ENCODE measurements around the gene SNAPIN.
"Not testable (repeated sequence)": the region's sequence is repeated elsewhere in the genome, so short reads cannot be mapped to it uniquely, and the experiment has no call there.

The SNAPIN gene

GRCh38 chr1:153670257-153670858, 11.9 kb downstream of the SNAPIN start:
- Histone ChIP-seq H3K27me3 (ENCODE audit: control insufficient read depth, insufficient read depth, low read length) (no peaks in the 10 kb centered on the region), H3K9me3 (ENCODE audit: control insufficient read depth, low read length) (no peaks in the 10 kb centered on the region), H3K4me1 (peaks cover 3% of the 10 kb centered on the region), H3K27ac (peak overlapping the region; percentile 53), H3K4me2 (ENCODE audit: low read length) (peak overlapping the region; percentile 98), H3K79me2 (peaks cover 6% of the 10 kb centered on the region), H3K9ac (no peak overlapping the region), H3K36me3 (ENCODE audit: control insufficient read depth, insufficient read depth, low read length) (no peaks in the 10 kb centered on the region), H3K4me3 (ENCODE audit: low read depth, low read length) (peak overlapping the region; percentile 95), H2AFZ (peak overlapping the region; percentile 75)
- TF ChIP-seq CTCF (IDR thresholded peaks at IDR 0.05) = no peak

GRCh38 chr1:153670859-153671627, 12.5 kb downstream of the SNAPIN start, which contains the start of gene ILF2:
Gene ILF2, minus strand, starts transcription at chr1:153670993. Its CDS starts 71 bp downstream, at chr1:153670922.
- no peaks in the 10 kb centered on the region for H3K27me3 ChIP-seq (ENCODE audit: control insufficient read depth, insufficient read depth, low read length)
- peaks cover 3% of the 10 kb centered on the region for H3K4me1 ChIP-seq
- no peak within 1 kb of the TSS for H3K9ac ChIP-seq
- H2AFZ ChIP-seq = peak within 1 kb of the TSS; percentile 75
- no peaks in the 10 kb centered on the region for H3K36me3 ChIP-seq (ENCODE audit: control insufficient read depth, insufficient read depth, low read length)
- peak; percentile 47 for TF ChIP-seq CTCF (IDR thresholded peaks at IDR 0.05)
- peak within 1 kb of the TSS; percentile 84 for H3K27ac ChIP-seq
- peaks cover 6% of the 10 kb centered on the region for H3K79me2 ChIP-seq
- H3K4me2 ChIP-seq (ENCODE audit: low read length) = peak within 1 kb of the TSS; percentile 98
- H3K4me3 ChIP-seq (ENCODE audit: low read depth, low read length) = peak within 1 kb of the TSS; percentile 95
- no peaks in the 10 kb centered on the region for H3K9me3 ChIP-seq (ENCODE audit: control insufficient read depth, low read length)

GRCh38 chr1:153671628-153672353, 13.3 kb downstream of the SNAPIN start:
- H3K9ac ChIP-seq; H3K27me3 ChIP-seq (ENCODE audit: control insufficient read depth, insufficient read depth, low read length); H3K4me1 ChIP-seq; H3K79me2 ChIP-seq; H3K36me3 ChIP-seq (ENCODE audit: control insufficient read depth, insufficient read depth, low read length); H3K9me3 ChIP-seq (ENCODE audit: control insufficient read depth, low read length): not testable (repeated sequence)
- Histone ChIP-seq H3K4me2 (ENCODE audit: low read length) (peak overlapping the region; percentile 64), H3K4me3 (ENCODE audit: low read depth, low read length) (peak overlapping the region; percentile 95), H2AFZ (peak overlapping the region; percentile 73), H3K27ac (peak overlapping the region; percentile 84)

- no peaks in the 10 kb centered on the region for H3K36me3 ChIP-seq (ENCODE audit: control insufficient read depth, insufficient read depth, low read length)
Measured at GRCh38 chr1:153673511-153673910, 15.0 kb downstream of the SNAPIN start.

More at GRCh38 chr1:153673511-153673910, 15.0 kb downstream of the SNAPIN start:
- Histone ChIP-seq H3K27ac (no peak overlapping the region), H3K79me2 (peaks cover 6% of the 10 kb centered on the region), H3K4me2 (ENCODE audit: low read length) (no peak overlapping the region), H2AFZ (no peak overlapping the region), H3K9ac (no peak overlapping the region), H3K9me3 (ENCODE audit: control insufficient read depth, low read length) (no peaks in the 10 kb centered on the region), H3K27me3 (ENCODE audit: control insufficient read depth, insufficient read depth, low read length) (no peaks in the 10 kb centered on the region), H3K4me3 (ENCODE audit: low read depth, low read length) (no peak overlapping the region), H3K4me1 (peaks cover 3% of the 10 kb centered on the region)
- TF ChIP-seq CTCF (IDR thresholded peaks at IDR 0.05) = no peak
